HG03520 (cell line): ENCODE results near the gene ATF7.

Source experiments
- ATAC-seq: cut with Tn5 transposase; IDR thresholded peaks from one replicate; pipeline ENCODE4 v1.9.1; 2021; ENCODE audit warnings: mild to moderate bottlenecking, moderate library complexity; ENCODE audit not compliant: unreplicated experiment

Gene ATF7

GRCh38 chr12:53504004-53504920 lies 121.9 kb downstream of the ATF7 start:
- no peak for ATAC-seq

DNA sequence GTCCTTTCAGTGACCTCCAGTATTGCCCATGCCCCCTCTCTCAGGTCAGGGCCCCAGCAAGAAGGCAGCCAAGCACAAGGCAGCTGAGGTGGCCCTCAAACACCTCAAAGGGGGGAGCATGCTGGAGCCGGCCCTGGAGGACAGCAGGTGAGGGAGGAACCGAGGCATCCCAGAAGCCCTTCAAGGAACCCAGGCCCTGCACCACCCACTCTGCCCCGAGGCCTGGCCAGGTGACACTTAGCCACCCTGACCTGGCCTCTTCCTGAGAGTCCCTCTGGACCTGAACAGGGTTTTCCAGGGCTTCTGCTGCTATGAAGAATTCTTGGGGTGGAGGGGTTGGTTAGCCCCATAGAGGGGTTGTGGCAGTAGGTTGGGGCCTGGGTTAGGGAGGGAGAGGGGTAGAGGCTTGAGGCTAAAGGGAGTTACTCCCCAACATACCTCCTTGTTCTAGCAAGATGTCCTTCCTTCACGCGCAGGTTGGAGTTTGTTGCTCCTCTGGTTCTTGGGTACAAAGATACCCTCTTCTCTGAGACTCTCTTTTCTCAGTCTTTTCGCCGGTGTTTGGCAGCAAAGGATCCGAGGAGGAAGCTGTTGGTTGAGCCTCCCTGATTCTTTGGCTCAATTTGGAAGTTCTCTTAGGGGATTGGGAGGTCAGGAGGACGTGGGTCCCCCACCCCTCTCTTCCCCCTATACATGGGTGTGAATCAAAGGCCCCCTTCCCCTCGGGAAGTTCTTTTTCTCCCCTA lies 123.0 kb downstream of the ATF7 start:
- ATAC-seq, result no peak

DNA sequence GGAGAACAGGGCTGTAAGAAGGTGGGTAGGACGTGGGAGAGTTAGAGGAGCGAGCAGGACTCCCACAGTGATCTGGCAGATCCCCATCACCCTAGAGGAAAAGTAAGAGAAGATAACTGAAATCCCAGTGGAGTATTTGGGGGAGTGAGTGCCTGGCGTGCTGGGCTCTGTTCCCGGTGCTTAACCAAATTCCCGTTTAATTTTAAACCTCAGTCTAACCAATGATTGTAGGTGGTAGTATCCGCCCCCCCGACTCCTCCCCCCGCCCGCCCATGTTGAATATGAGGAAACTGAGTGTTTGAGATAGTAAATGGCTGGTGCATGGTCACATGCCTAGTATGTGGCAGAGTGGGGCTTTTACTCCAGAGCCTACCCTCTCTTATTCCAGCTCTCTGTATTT lies 123.9 kb downstream of the ATF7 start:
- no peak for ATAC-seq

DNA sequence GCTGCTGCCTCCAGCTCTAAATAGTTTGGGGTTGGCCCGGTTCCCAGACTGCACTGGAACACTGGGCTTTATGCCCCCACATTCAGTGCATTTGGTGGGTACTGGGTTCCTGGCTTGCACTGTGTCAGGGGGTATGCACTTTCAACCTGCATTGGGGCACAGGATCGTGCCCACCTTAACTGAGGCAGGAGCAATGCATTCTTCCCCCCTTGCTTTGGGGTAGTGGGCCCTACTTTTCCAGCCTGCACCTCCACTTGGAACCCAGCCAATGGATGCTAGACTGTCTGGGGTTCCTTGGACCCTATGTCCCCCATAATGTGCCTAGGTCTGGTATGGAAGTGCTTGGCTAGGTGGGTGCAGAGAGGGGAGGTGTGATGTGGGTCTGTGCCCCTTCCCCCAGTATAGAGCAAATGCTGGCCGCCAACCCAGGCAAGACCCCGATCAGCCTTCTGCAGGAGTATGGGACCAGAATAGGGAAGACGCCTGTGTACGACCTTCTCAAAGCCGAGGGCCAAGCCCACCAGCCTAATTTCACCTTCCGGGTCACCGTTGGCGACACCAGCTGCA lies 124.5 kb downstream of the ATF7 start:
- ATAC-seq, result no peak

- ATAC-seq, result peak; percentile 70
These were observed 125.2 kb downstream of the ATF7 start, which contains the start of gene TARBP2 for GRCh38 chr12:53500776-53501614. Gene TARBP2, plus strand, starts transcription at chr12:53501283. Its CDS starts 126 bp downstream, at chr12:53501409.

- no peak for ATAC-seq
These were observed 125.9 kb downstream of the ATF7 start for GRCh38 chr12:53500142-53500775.

DNA sequence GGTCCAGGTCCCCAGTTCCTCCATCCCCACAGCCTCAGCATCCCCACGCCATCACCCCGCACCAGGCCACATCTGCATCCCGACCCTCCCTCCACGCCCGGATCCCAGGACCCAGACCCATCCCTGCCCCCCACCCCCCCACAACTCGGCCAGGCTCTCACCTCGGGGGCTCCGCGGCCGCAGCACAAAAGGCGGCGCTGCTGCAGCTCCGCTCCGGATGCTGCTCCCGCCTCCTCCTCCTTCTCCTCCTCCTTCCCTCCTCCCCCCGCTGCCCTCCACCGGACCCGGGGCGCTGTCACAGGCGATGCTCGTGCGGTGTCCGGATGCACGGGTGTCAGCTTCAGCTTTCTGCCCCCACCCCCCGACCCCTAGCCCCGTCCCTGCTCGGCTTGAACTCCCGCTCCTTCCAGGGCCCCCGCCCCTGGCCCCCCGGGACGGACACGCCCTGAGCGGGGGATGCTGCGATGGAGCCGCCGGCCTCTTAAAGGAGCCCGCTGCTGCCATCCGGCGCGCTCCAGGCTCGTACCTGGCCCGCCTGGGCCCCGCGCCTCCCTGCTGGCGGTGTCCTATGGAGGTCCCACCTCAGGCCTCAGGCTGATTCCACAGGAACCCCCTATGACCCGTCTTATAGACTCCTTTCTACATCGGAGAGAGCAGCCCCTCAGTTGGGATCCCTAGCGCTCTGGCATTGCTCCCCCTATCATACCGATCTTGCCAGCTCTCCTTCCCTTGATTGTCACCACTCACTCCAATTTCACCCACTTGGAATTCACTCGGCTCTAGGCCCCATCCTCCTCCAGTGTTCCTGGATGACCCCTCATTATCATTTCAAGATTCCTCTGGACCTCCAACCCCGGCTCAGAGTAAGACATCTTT lies 126.7 kb downstream of the ATF7 start, which contains the start of gene MAP3K12:
MAP3K12 (minus strand) TSS at position 193 of the 876 bp plus-strand sequence. CDS start 12,067 bp downstream, outside the sequence.
- no peak for ATAC-seq

GRCh38 chr12:53498235-53498630 lies 127.9 kb downstream of the ATF7 start:
- ATAC-seq, result no peak

GRCh38 chr12:53497461-53497860 lies 128.7 kb downstream of the ATF7 start:
- no peak for ATAC-seq

DNA sequence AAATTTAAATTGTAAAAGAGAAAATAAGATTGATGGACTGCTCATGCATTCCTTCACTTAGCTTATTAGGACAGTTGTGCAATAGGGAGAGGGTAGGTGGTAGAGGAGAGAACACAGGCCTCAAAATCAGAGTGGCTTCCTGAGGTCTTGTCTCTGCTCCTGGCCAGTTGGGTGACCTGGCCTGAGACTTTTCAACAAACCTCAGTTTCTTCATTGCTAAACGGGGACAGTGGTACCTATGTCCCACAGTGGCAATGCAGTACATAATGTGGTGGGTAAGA lies 129.5 kb downstream of the ATF7 start:
- no peak for ATAC-seq

- no peak for ATAC-seq
These were observed 130.1 kb downstream of the ATF7 start for GRCh38 chr12:53495903-53496751.

GRCh38 chr12:53493610-53494391 lies 132.4 kb downstream of the ATF7 start:
- ATAC-seq, result no peak

- ATAC-seq, result peak; percentile 77
These were observed 133.2 kb downstream of the ATF7 start for GRCh38 chr12:53492830-53493609.

DNA sequence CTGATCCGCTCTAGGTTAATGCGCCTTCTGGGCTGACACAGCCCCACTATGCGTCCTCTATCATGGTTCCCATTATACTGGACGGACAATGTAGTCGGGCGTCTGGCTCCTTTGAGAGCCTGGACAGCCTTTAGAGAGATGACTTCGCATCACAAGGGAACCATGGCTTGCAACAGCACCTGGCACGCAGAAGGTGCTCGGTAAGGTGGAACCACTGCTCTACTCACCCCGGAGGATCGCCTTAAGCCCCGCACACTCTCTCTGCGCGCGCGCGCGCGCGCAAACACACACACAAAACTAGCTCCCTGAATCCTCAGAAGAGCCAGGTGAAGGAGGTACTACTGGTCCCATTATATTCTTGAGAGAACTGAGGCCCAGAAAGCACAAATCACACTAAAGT lies 134.0 kb downstream of the ATF7 start:
- no peak for ATAC-seq

- ATAC-seq, result no peak
These were observed 136.8 kb downstream of the ATF7 start for GRCh38 chr12:53489242-53489864.

DNA sequence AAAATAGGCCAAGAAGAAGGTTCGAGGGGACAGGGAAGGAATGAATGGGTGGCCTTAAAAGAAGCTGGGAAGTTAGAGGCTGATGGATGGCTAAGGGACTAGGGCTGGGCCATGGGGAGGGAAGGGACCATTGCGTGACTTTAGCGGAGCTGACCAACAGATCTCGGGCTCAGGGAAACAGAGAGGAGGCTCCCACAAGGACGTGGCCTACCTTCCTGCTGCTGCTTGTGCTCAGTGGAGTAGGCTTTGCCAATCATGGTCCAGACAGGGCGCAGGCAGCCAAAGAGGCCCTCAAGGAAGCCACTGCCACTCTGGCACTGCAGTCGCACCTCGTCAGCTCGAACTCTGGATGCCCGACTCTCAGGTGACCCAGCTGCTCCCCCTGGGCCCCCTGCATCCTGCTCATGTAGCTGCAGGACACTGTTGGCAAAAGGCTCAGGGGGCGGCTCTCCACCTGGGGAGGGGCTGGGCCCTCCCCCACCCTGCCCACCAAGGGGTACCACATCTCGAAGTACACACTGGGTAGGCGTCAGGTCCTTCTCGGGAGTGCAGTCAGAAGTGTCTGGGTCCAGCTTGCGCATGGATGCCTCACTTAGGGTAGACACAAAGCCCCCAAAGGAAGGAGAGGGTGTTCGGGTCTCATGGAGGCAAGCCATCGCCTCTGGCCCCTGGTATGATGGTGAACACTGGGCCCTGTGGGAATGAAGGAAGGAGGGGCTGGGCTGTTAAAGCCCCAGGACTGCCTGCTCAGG lies 139.3 kb downstream of the ATF7 start:
- ATAC-seq, result no peak
